DND-41 (cell line): ENCODE measurements around the gene TRIM14.
"Not testable (repeated sequence)": the region's sequence is repeated elsewhere in the genome, so short reads cannot be mapped to it uniquely, and the experiment has no call there.

ENCODE experiments used
- ATAC-seq: fragments of 200-7000 bp; cut with Tn5 transposase; 3 replicates; pipeline ENCODE4 v1.9.1; 2021; ENCODE audit warnings: low read depth; ENCODE audit not compliant: insufficient read depth
- DNase-seq: peaks from one replicate; pipeline ENCODE4 v3.0.0-alpha.2; 2020
- H2AFZ ChIP-seq: 2 replicates; pipeline ENCODE4 v1.6.0; 2012; ENCODE audit warnings: low read depth, low read length
- H3K27ac ChIP-seq: 2 replicates; pipeline ENCODE4 v1.5.1; 2012; ENCODE audit warnings: low read length, inconsistent platforms
- H3K27me3 ChIP-seq: fragments of 200-600 bp; sonication (generic); 2 replicates; pipeline ENCODE4 v1.6.0; 2012; ENCODE audit warnings: low read length, mild to moderate bottlenecking, inconsistent platforms; ENCODE audit not compliant: insufficient read depth, poor library complexity
- H3K36me3 ChIP-seq: 2 replicates; pipeline ENCODE4 v1.5.1; 2012; ENCODE audit warnings: low read length, inconsistent platforms; ENCODE audit not compliant: insufficient read depth
- H3K4me1 ChIP-seq: 2 replicates; pipeline ENCODE4 v1.5.1; 2012; ENCODE audit warnings: mild to moderate bottlenecking, low read length; ENCODE audit not compliant: insufficient read depth
- H3K4me2 ChIP-seq: 2 replicates; pipeline ENCODE4 v1.6.0; 2012; ENCODE audit warnings: mild to moderate bottlenecking, moderate library complexity, low read length, inconsistent platforms; ENCODE audit not compliant: insufficient read depth
- H3K4me3 ChIP-seq, 2 experiments: fragments of 200-600 bp in 1 of 2; shearing (Covaris generic) in 1 of 2; 2 replicates each; pipeline ENCODE4 v1.5.1; 2012 to 2016; ENCODE audit warnings: inconsistent platforms in 2 of 2, low read length in 2 of 2, mild to moderate bottlenecking in 2 of 2, low read depth in 1 of 2, moderate library complexity in 1 of 2
- H3K79me2 ChIP-seq: 2 replicates; pipeline ENCODE4 v1.6.0; 2012; ENCODE audit warnings: low read length, inconsistent platforms; ENCODE audit not compliant: insufficient read depth
- H3K9ac ChIP-seq: 2 replicates; pipeline ENCODE4 v1.6.0; 2012; ENCODE audit warnings: low read depth, mild to moderate bottlenecking, inconsistent platforms, low read length, moderate library complexity
- H3K9me3 ChIP-seq: 2 replicates; pipeline ENCODE4 v1.5.1; 2012; ENCODE audit warnings: low read length, moderate library complexity, mild to moderate bottlenecking, inconsistent platforms; ENCODE audit not compliant: insufficient read depth, severe bottlenecking
- H4K20me1 ChIP-seq: 2 replicates; pipeline ENCODE4 v1.6.0; 2012; ENCODE audit warnings: low read length; ENCODE audit not compliant: insufficient read depth
- EZH2 ChIP-seq: IDR thresholded peaks from 3 replicates; pipeline ENCODE4 v1.6.1; 2012; ENCODE audit warnings: borderline replicate concordance, low read depth, mild to moderate bottlenecking, moderate library complexity, low read length, inconsistent platforms; ENCODE audit not compliant: severe bottlenecking
- TF ChIP-seq, protein P1 (sequence below): IDR thresholded peaks from 2 replicates; pipeline ENCODE4 v1.5.1; 2012; ENCODE audit warnings: borderline replicate concordance, low read length, moderate library complexity, mild to moderate bottlenecking; ENCODE audit not compliant: poor library complexity, severe bottlenecking; ENCODE audit errors: extremely low read depth

The TRIM14 gene

DNA sequence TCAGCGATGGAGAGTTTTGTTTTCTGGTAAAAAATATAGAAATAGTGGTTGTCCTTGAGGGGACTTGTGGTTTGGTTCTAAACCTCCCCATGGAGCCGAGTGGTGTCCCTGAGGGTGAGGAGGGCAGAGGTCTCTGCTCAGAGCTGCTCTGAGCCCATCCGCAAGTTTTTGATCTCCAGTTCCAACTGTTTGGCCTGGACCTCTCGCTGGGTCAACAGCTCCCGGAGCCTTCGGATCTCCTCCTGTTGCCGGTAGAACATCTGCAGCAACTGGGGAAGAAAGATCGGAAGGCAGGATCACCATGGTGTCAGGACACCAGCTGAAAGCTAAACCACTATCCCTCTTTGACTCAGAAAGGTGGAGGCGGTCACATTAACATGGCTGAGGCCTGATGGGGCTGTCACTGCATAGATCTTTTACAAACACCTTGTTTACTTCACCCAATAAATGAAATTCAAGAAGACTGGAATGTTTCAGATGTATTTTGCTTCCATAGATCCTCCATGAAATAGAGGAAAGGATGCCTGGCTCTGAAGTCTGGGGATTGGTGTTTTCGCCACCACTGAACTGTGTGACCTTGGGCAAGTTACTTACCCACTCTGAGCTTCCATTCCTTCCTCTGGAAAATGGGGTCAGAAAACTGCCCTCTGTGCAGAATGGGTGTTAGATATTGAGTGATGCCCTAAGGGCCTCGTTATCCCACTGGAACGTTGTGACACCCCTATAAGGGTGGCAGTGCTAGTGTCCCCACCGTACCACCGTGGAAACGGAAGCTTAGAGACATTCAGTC is 5.8 kb upstream of the TRIM14 start:
- Histone ChIP-seq H3K4me1 (peaks cover 22% of the 10 kb centered on the region), H3K79me2 (0 out of 2 replicates have a peak, but pooled peaks cover 4% of the 10 kb centered on the region), H3K27ac (no peak overlapping the region), H2AFZ (no peak overlapping the region), H3K4me2 (no peak overlapping the region), H4K20me1 (no peaks in the 10 kb centered on the region), H3K9me3 (no peaks in the 10 kb centered on the region), H3K9ac (no peak overlapping the region), H3K27me3 (no peaks in the 10 kb centered on the region), H3K4me3 (no peak overlapping the region), H3K36me3 (no peaks in the 10 kb centered on the region)
- ATAC-seq (no peak), DNase-seq (no peak)
- TF ChIP-seq, protein P1, sequence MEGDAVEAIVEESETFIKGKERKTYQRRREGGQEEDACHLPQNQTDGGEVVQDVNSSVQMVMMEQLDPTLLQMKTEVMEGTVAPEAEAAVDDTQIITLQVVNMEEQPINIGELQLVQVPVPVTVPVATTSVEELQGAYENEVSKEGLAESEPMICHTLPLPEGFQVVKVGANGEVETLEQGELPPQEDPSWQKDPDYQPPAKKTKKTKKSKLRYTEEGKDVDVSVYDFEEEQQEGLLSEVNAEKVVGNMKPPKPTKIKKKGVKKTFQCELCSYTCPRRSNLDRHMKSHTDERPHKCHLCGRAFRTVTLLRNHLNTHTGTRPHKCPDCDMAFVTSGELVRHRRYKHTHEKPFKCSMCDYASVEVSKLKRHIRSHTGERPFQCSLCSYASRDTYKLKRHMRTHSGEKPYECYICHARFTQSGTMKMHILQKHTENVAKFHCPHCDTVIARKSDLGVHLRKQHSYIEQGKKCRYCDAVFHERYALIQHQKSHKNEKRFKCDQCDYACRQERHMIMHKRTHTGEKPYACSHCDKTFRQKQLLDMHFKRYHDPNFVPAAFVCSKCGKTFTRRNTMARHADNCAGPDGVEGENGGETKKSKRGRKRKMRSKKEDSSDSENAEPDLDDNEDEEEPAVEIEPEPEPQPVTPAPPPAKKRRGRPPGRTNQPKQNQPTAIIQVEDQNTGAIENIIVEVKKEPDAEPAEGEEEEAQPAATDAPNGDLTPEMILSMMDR: no peak
- TF ChIP-seq EZH2: no peak

DNA sequence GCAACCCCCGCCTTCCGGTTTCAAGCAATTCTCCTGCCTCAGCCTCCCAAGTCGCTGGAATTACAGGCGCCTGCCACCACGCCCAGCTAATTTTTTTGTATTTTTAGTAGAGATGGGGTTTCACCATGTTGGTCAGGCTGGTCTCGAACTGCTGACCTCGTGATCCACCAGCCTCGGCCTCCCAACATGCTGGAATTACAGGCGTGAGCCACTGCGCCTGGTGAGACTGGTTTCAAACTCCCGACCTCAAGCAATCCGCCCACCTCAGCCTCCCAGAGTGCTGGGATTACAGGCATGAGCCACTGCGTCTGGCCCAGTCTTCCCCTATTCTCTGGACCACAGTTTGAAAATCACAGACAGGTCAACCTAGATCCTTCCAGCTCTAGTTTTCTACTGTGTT is 5.1 kb upstream of the TRIM14 start:
- peaks cover 26% of the 10 kb centered on the region for H3K4me1 ChIP-seq
- not testable (repeated sequence) for H3K9me3 ChIP-seq, H4K20me1 ChIP-seq, H3K9ac ChIP-seq, DNase-seq, ATAC-seq, H2AFZ ChIP-seq, H3K27ac ChIP-seq, H3K79me2 ChIP-seq, H3K27me3 ChIP-seq, H3K4me2 ChIP-seq, H3K4me3 ChIP-seq, H3K36me3 ChIP-seq

DNA sequence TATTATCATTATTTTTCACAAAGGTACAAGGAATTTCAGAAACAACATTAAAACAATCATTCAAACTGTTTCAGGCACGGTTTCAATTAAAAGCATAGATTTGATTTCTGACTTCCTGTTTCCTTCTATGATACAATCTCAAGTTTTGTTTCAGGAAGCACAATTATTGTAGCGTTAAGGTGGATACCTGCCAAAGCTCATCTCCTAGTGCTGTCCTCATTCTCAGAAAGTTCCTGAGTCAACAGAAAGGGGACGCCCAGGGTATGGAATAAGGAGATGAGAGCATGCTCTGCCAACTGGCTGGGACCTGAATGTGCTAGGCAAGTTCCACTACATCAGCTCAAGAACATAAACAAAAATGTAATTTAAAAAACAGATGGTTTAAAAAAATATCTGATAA is 2.0 kb upstream of the TRIM14 start:
- no peaks in the 10 kb centered on the region for H4K20me1 ChIP-seq
- no peak for DNase-seq
- H3K9me3 ChIP-seq: no peaks in the 10 kb centered on the region
- H2AFZ ChIP-seq: peak overlapping the region; percentile 16; the same call in 1 of the 2 replicates
- peak overlapping the region; percentile 44; the same call in 1 of the 2 replicates for H3K27ac ChIP-seq
- H3K27me3 ChIP-seq: no peaks in the 10 kb centered on the region
- TF ChIP-seq, protein P1: no peak
- TF ChIP-seq EZH2: no peak
- H3K4me3 ChIP-seq: no peak overlapping the region
- H3K79me2 ChIP-seq: peaks cover 37% of the 10 kb centered on the region
- no peak overlapping the region for H3K4me2 ChIP-seq
- peaks cover 17% of the 10 kb centered on the region; the same call in 1 of the 2 replicates for H3K36me3 ChIP-seq
- peaks cover 46% of the 10 kb centered on the region for H3K4me1 ChIP-seq
- no peak for ATAC-seq
- no peak overlapping the region for H3K9ac ChIP-seq

DNA sequence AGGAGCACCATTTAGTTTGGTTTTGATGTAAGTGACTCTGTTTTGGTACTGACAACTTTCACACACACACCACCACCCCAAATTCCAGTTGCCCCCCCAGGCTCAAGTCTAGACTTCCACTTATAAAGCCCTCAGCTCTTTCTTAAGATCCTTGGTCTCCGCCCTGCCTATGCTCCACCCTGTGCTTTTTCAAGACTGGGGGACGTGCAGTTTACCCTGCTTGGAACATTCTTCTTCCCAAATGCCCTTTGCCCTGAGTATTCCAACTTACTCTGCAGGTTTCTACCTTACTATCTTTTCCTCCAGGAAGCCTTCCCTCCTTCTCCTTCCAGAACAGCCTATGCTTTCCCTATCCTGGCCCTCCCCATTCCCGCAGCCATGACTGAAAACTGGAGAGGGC is 1.5 kb upstream of the TRIM14 start:
- TF ChIP-seq EZH2: no peak
- TF ChIP-seq, protein P1: no peak
- H3K9ac ChIP-seq: no peak overlapping the region
- peaks cover 48% of the 10 kb centered on the region for H3K4me1 ChIP-seq
- no peaks in the 10 kb centered on the region for H3K9me3 ChIP-seq
- H3K27me3 ChIP-seq: no peaks in the 10 kb centered on the region
- H3K79me2 ChIP-seq: peaks cover 43% of the 10 kb centered on the region
- no peak for ATAC-seq
- H3K27ac ChIP-seq: peak overlapping the region; percentile 28; the same call in 1 of the 2 replicates
- no peak overlapping the region for H3K4me3 ChIP-seq
- DNase-seq: no peak
- peak overlapping the region; percentile 39; the same call in 1 of the 2 replicates for H3K4me2 ChIP-seq
- peaks cover 21% of the 10 kb centered on the region for H3K36me3 ChIP-seq
- H2AFZ ChIP-seq: 0 out of 2 replicates have a peak overlapping the region, but pooled peaks have one; percentile 16
- no peaks in the 10 kb centered on the region for H4K20me1 ChIP-seq
